ENCODE measurements around the gene RALA. TPM values are rescaled to one million over a fixed set of nuclear protein-coding genes. Genes with fewer than 3 reads are reported as not detected.
"Not testable (repeated sequence)": the region's sequence is repeated elsewhere in the genome, so short reads cannot be mapped to it uniquely, and the experiment has no call there.

RALA gene
- total RNA-seq, 4 donors from 2014 or later: 20.5 to 31.0 (median 26.3) TPM

DNA sequence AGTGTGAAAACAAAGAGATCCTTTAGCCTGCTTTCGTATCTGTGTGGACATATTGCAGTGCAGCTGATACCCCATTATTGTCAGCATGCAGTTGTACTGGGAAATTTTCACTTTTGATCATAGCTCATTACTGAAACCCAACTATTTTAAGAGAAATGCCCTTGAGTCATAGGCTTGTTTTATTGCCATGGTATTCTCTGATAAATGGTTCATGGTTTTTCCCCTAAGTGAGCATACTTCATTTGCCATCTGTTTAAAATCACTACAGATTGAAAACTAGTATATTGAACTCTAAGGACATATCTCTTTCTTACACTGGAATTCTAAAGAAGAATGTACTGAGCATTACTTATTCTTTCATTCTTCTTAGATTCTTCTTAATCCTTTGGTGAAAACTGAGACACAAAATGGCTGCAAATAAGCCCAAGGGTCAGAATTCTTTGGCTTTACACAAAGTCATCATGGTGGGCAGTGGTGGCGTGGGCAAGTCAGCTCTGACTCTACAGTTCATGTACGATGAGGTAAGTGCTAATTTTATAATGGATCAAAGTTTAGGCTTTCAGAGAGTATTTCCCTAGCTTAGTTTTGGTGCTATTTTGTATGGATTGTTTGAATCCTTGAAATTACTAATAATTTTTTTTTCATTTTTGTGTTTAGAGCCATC lies 63.0 kb downstream of the RALA start:
- DNase-seq: no peak
- H3K27ac ChIP-seq: no peak overlapping the region
- peaks cover 0 to 23% (median 0%) of the 10 kb centered on the region in 4 donors for H3K4me1 ChIP-seq
- H3K4me3 ChIP-seq: no peak overlapping the region
- no peak for TF ChIP-seq CTCF (IDR thresholded peaks at IDR 0.05)
- TF ChIP-seq POLR2A (IDR thresholded peaks at IDR 0.05): no peak
- peaks cover 0 to 16% (median 0%) of the 10 kb centered on the region in 3 donors for H3K36me3 ChIP-seq
- H3K9me3 ChIP-seq: no peaks in the 10 kb centered on the region
- H3K27me3 ChIP-seq: no peaks in the 10 kb centered on the region

DNA sequence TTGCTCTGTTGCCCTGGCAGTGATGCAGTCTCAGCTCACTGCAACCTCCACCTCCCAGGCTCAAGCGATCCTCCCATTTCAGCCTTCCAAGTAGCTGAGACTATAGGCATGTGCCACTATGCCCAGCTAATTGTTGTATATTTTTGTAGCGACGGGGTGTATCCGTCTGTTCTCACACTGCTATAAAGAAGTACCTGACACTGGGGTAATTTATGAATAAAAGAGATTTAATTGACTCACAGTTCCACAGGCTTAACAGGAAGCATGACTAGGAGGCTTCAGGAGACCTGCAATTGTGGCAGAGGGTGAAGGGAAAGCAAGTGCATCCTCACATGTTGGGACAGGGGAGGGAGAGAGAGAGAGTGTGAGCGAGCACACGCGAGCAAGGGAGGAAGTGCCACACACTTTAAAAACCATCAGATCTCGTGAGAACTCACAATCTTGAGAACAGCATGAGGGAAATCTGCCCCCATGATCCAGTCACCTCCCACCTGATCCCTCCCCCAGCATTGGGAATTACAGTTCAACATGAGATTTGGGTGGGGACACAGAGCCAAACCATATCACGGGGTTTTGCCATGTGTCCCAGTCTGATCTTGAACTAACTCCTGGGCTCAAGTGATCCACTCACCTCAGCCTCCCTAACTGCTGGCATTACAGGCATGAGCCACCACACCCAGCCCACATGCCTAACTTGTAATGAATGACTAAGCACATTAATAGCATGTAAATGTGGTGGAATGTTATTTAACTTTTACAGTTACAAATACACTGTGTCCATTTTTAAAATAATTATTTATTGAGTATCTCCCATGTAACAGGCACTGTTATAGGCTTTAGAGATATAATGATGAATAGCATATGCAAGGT lies 65.5 kb downstream of the RALA start:
- H3K4me3 ChIP-seq: no peak overlapping the region
- no peaks in the 10 kb centered on the region for H3K4me1 ChIP-seq
- H3K27ac ChIP-seq: no peak overlapping the region
- TF ChIP-seq POLR2A (IDR thresholded peaks at IDR 0.05) (no peak), CTCF (IDR thresholded peaks at IDR 0.05) (no peak)
- H3K36me3 ChIP-seq: peaks cover 0 to 31% (median 0%) of the 10 kb centered on the region in 3 donors
- DNase-seq: no peak
- H3K9me3 ChIP-seq: no peaks in the 10 kb centered on the region
- H3K27me3 ChIP-seq: no peaks in the 10 kb centered on the region

GRCh38 chr7:39691821-39692220 lies 68.4 kb downstream of the RALA start:
- no peaks in the 10 kb centered on the region for H3K9me3 ChIP-seq
- no peak for DNase-seq
- H3K4me1 ChIP-seq: no peaks in the 10 kb centered on the region
- TF ChIP-seq CTCF (IDR thresholded peaks at IDR 0.05): no peak
- TF ChIP-seq POLR2A (IDR thresholded peaks at IDR 0.05): no peak
- no peak overlapping the region for H3K27ac ChIP-seq
- H3K27me3 ChIP-seq: no peaks in the 10 kb centered on the region
- no peak overlapping the region for H3K4me3 ChIP-seq
- H3K36me3 ChIP-seq: peaks cover 0 to 34% (median 0%) of the 10 kb centered on the region in 3 donors

DNA sequence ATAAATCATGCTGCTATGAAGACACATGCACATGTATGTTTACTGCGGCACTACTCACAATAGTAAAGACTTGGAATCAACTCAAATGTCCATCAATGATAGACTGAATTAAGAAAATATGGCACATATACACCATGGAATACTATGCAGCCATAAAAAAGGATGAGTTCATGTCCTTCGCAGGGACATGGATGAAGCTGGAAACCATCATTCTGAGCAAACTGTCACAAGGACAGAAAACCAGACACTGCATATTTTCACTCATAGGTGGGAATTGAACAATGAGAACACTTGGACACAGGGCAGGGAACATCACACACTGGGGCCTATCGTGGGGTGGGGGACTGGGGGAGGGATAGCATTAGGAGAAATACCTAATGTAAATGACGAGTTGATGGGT lies 69.7 kb downstream of the RALA start:
- not testable (repeated sequence) for H3K9me3 ChIP-seq, H3K4me1 ChIP-seq, DNase-seq, H3K27ac ChIP-seq, H3K4me3 ChIP-seq, H3K27me3 ChIP-seq
- H3K36me3 ChIP-seq: peaks cover 0 to 38% (median 0%) of the 10 kb centered on the region in 3 donors

DNA sequence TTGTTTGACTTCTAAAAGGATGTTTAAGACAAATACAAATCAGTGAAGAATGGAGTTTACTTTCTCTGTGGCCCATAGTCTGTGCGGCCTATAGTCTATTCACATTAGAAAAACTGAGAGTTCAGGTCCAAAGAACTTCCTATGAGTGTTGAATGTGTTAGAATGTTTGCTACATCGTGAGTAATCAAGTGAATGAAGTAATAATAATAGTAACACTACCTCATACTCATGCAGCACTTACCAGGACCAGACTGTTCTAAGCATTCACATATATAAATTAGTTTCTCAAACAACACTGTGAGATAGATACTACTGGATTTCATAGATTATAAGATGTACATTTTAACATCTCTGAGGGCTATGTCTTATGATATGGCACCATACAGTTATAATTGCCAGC lies 70.4 kb downstream of the RALA start:
- H3K27ac ChIP-seq: no peak overlapping the region
- H3K27me3 ChIP-seq: no peaks in the 10 kb centered on the region
- no peaks in the 10 kb centered on the region for H3K9me3 ChIP-seq
- no peak for TF ChIP-seq CTCF (IDR thresholded peaks at IDR 0.05)
- no peak for TF ChIP-seq POLR2A (IDR thresholded peaks at IDR 0.05)
- no peak for DNase-seq
- H3K36me3 ChIP-seq: peaks cover 0 to 38% (median 0%) of the 10 kb centered on the region in 3 donors
- H3K4me1 ChIP-seq: no peaks in the 10 kb centered on the region
- H3K4me3 ChIP-seq: no peak overlapping the region

All from Peyer's patch (tissue), 4 donors.